ENCODE results near the gene HFE.
A peak's percentile ranks its signal among the peaks of the same experiment; 100 is the strongest.

GRCh38 chr6:26123947-26124780, 36.9 kb downstream of the HFE start:
- TF ChIP-seq POLR2A (IDR thresholded peaks at IDR 0.05) (peak; percentile 96 to 100 (median 100)), CTCF (IDR thresholded peaks at IDR 0.05) (peak in 2 of 7 experiments; percentile 4 to 13)
